22Rv1 (cell line): ENCODE results near the gene MRPS22.

Experiments used
- H3K27ac ChIP-seq: fragments of 450-650 bp; 2 replicates; pipeline ENCODE4 v1.5.1; 2017
- CTCF ChIP-seq: fragments of 450-650 bp; IDR thresholded peaks from 2 replicates; pipeline ENCODE4 v1.5.1; 2017; ENCODE audit warnings: mild to moderate bottlenecking
- ZFX ChIP-seq: fragments of 450-650 bp; IDR thresholded peaks from 2 replicates; pipeline ENCODE4 v1.6.1; 2017; ENCODE audit warnings: antibody characterized with exemption, borderline replicate concordance

Gene MRPS22

DNA sequence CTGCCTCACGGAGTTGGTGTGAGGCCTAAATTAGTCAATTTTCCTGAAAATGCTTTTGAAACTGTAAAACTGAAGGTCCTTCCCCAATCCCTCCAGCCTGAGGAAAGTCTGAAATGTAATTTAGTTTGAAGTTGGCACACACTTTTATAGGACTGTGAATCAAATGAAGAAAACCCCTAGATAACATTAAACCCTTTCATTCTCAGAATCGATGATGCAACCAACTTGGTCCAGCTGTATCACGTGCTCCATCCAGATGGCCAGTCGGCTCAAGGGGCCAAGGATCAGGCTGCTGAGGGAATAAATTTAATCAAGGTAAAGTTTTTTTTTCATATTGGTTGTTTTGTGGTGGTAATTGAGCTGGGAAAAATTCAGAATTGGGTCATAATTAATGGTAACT lies 11.7 kb downstream of the MRPS22 start:
- no peak for TF ChIP-seq ZFX
- TF ChIP-seq CTCF: no peak
- H3K27ac ChIP-seq: no peak overlapping the region

- TF ChIP-seq ZFX (no peak), CTCF (no peak)
- no peak overlapping the region for H3K27ac ChIP-seq
These were observed 12.1 kb downstream of the MRPS22 start for GRCh38 chr3:139355891-139356290.

- TF ChIP-seq CTCF (no peak), ZFX (no peak)
- H3K27ac ChIP-seq: no peak overlapping the region
These were observed 14.1 kb downstream of the MRPS22 start for GRCh38 chr3:139357899-139358298.

- TF ChIP-seq ZFX (no peak), CTCF (no peak)
- H3K27ac ChIP-seq: no peak overlapping the region
These were observed 15.2 kb downstream of the MRPS22 start for GRCh38 chr3:139358841-139359562.

DNA sequence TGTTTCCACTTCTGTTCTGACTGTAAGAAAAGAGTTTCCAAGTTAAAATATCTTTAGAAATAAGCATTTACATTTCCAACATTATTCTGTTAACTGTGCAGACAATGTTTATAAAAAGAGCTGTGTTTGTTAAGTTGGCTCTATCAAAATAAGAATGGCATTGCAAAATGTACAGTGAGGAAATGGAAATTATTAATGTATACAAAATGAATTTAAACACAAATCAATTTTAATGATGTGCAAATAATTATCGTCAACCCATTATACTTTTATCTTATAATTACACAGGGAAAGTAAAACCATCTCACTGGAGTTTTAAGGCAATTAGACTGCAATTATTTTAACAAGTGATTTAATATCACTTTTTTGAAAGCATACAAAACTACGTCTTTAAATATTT lies 17.5 kb downstream of the MRPS22 start:
- no peak for TF ChIP-seq ZFX
- no peak for TF ChIP-seq CTCF

DNA sequence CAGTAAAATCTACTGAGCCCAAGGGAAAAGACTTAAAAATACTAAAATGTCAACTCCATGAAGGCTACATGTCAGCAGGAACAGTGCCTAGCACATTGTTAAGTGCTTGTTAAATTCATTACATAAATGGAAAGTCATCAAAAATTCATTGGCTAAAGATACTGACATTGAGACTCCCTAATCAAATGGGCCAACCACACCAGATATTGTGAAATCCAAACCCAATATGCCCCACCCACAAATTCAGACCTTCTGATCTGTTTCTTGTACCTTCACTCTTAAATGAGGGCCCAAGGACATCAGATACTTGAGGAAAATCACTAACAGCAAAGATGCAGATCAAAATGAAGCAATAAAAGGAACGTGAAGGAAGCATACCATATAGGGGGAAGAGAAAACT lies 20.7 kb downstream of the MRPS22 start:
- no peak overlapping the region for H3K27ac ChIP-seq
- TF ChIP-seq ZFX (no peak), CTCF (no peak)

More for the DNA sequence above, 17.5 kb downstream of the MRPS22 start:
- H3K27ac ChIP-seq: no peak overlapping the region

GRCh38 chr3:139374099-139374498 lies 30.3 kb downstream of the MRPS22 start:
- TF ChIP-seq CTCF: no peak
- TF ChIP-seq ZFX: no peak
- no peak overlapping the region for H3K27ac ChIP-seq
